B cell (primary cell): ENCODE data around the gene DOCK1. TPM values are rescaled to one million over a fixed set of nuclear protein-coding genes. Genes with fewer than 3 reads are reported as not detected.

ENCODE experiments used
- ATAC-seq: fragments of 200-7000 bp; cut with Tn5 transposase; one replicate; pipeline ENCODE4 v1.10.0; 2021; ENCODE audit warnings: low read depth, mild to moderate bottlenecking, moderate number of reproducible peaks, moderate library complexity
- CTCF ChIA-PET: fragments of 350-600 bp; sonication (Branson Sonifier 250); formaldehyde crosslinking; loops from one replicate; lab custom pipeline; 2021; ENCODE audit warnings: antibody characterized with exemption, inconsistent platforms; lab: Charles Lee
- POLR2A ChIA-PET: fragments of 350-600 bp; sonication (Branson Sonifier 250); formaldehyde crosslinking; loops from one replicate; lab custom pipeline; 2021; ENCODE audit warnings: antibody characterized with exemption; lab: Charles Lee
- DNase-seq: peaks from one replicate; pipeline ENCODE4 v3.0.0; 2013
- H2AFZ ChIP-seq: 2 replicates; pipeline ENCODE4 v1.6.1; 2012; ENCODE audit warnings: mild to moderate bottlenecking, low read depth, low read length; ENCODE audit not compliant: insufficient read depth, poor library complexity, severe bottlenecking
- H3K27ac ChIP-seq, 2 donors: 1 replicate in 1 of 2; 2 replicates in 1 of 2; pipeline ENCODE4 v1.5.1; 2012 to 2013; ENCODE audit warnings: low read length in 2 of 2, mild to moderate bottlenecking in 2 of 2, moderate library complexity in 1 of 2
- H3K27me3 ChIP-seq, 4 experiments: fragments of 200-600 bp in 1 of 4; sonication (generic) in 1 of 4; replicated peaks in 1 of 4; 1 replicate in 2 of 4; 2 replicates in 2 of 4; pipeline versions ENCODE4 v1.6.1 to v1.7.0; 2013 to 2016; ENCODE audit warnings: low read length in 3 of 4, mild to moderate bottlenecking in 2 of 4, mixed read lengths in 1 of 4, moderate library complexity in 1 of 4; ENCODE audit not compliant: insufficient read depth in 4 of 4, control insufficient read depth in 3 of 4; ENCODE audit errors: control extremely low read depth in 1 of 4
- H3K36me3 ChIP-seq, 2 experiments: replicated peaks in 1 of 2; 1 replicate in 1 of 2; 2 replicates in 1 of 2; pipeline versions ENCODE4 v1.6.1 to v1.7.1; 2013; ENCODE audit warnings: low read length in 1 of 2; ENCODE audit not compliant: insufficient read depth in 2 of 2, control insufficient read depth in 1 of 2; ENCODE audit errors: control extremely low read depth in 1 of 2, extremely low read depth in 1 of 2
- H3K4me1 ChIP-seq, 2 donors: fragments of 200-600 bp in 1 of 2; sonication (generic) in 1 of 2; 1 replicate in 1 of 2; 2 replicates in 1 of 2; pipeline versions ENCODE4 v1.5.1 to v1.6.1; 2013 to 2017; ENCODE audit warnings: low read length in 2 of 2; ENCODE audit not compliant: control insufficient read depth in 2 of 2, insufficient read depth in 2 of 2
- H3K4me2 ChIP-seq: replicated peaks from 2 replicates; pipeline ENCODE3; 2012; ENCODE audit warnings: mild to moderate bottlenecking, low read depth, low read length; ENCODE audit not compliant: poor library complexity, severe bottlenecking
- H3K4me3 ChIP-seq, 5 experiments: fragments of 200-600 bp in 1 of 5; sonication (generic) in 1 of 5; 1 replicate in 3 of 5; 2 replicates in 2 of 5; pipeline versions ENCODE4 v1.5.1 to v1.7.0; 2011 to 2016; ENCODE audit warnings: low read length in 4 of 5, mild to moderate bottlenecking in 4 of 5, low read depth in 2 of 5, control low read depth in 1 of 5, moderate library complexity in 1 of 5; ENCODE audit not compliant: insufficient read depth in 1 of 5; ENCODE audit errors: control extremely low read depth in 1 of 5, extremely low read depth in 1 of 5
- H3K79me2 ChIP-seq: fragments of 200-600 bp; sonication (generic); one replicate; pipeline ENCODE4 v1.6.0; 2016; ENCODE audit warnings: low read length; ENCODE audit not compliant: control insufficient read depth, insufficient read depth
- H3K9ac ChIP-seq: fragments of 200-600 bp; sonication (generic); 2 replicates; pipeline ENCODE4 v1.6.1; 2017; ENCODE audit warnings: mild to moderate bottlenecking, low read length, moderate library complexity
- H3K9me3 ChIP-seq, 3 donors: one replicate each; pipeline versions ENCODE4 v1.6.1 to v1.7.1; 2013; ENCODE audit warnings: low read length in 2 of 3; ENCODE audit not compliant: control insufficient read depth in 2 of 3, insufficient read depth in 1 of 3; ENCODE audit errors: control extremely low read depth in 1 of 3
- H4K20me1 ChIP-seq: 2 replicates; pipeline ENCODE4 v1.6.0; 2012; ENCODE audit warnings: mild to moderate bottlenecking, low read length; ENCODE audit not compliant: insufficient read depth, control insufficient read depth, poor library complexity, severe bottlenecking
- H3K27ac Mint-ChIP-seq: one replicate; pipeline ENCODE4 v1.8.0; 2021; ENCODE audit warnings: mixed read lengths
- H3K27me3 Mint-ChIP-seq: one replicate; pipeline ENCODE4 v1.8.0; 2021; ENCODE audit warnings: mixed read lengths
- H3K4me1 Mint-ChIP-seq: one replicate; pipeline ENCODE4 v1.8.0; 2021; ENCODE audit warnings: mixed read lengths
- H3K4me3 Mint-ChIP-seq: one replicate; pipeline ENCODE4 v1.8.0; 2021; ENCODE audit warnings: mixed read lengths
- H3K9me3 Mint-ChIP-seq: one replicate; pipeline ENCODE4 v1.8.0; 2022; ENCODE audit warnings: mixed read lengths; ENCODE audit not compliant: insufficient read depth
- EZH2 ChIP-seq: IDR thresholded peaks from 2 replicates; pipeline ENCODE4 v1.6.1; 2012; ENCODE audit warnings: borderline replicate concordance, low read depth, mild to moderate bottlenecking, moderate library complexity, low read length; ENCODE audit not compliant: insufficient read depth, poor library complexity, severe bottlenecking
- WGBS: methylation state at CpG from one replicate; pipeline ENCODE4 v1.1.5; 2013; ENCODE audit warnings: missing lambda C conversion rate; ENCODE audit not compliant: insufficient coverage; 5-methylcytosine and 5-hydroxymethylcytosine counted together
- intact Hi-C: fragments of 100-400 bp; cut with micrococcal nuclease; formaldehyde crosslinking; loops from one replicate; pipeline ENCODE4 v1.10.0; 2022
- polyA plus RNA-seq: library from polyadenylated mRNA; depleted of rRNA; stranded (reverse); fragments of >200 nt; gene quantifications from 2 replicates; pipeline ENCODE4 v1.2.3, GENCODE V29; 2012
- total RNA-seq, 2 donors: library from RNA; stranded (reverse); fragments of 120-200 nt in 1 of 2; gene quantifications; 1 replicate in 1 of 2; 2 replicates in 1 of 2; pipeline versions ENCODE4 v1.2.3 to v1.2.4, GENCODE V29; 2013 to 2022
- TF ChIP-seq, protein P1 (sequence below): fragments of 200-600 bp; IDR thresholded peaks from one replicate; pipeline ENCODE4 v1.8.0; 2022; ENCODE audit warnings: antibody characterized with exemption, mild to moderate bottlenecking

DOCK1 gene
- total and polyA plus RNA-seq, 2 donors (not counting 1 experiment from before 2014, with no cell fraction given) = not detected

DNA sequence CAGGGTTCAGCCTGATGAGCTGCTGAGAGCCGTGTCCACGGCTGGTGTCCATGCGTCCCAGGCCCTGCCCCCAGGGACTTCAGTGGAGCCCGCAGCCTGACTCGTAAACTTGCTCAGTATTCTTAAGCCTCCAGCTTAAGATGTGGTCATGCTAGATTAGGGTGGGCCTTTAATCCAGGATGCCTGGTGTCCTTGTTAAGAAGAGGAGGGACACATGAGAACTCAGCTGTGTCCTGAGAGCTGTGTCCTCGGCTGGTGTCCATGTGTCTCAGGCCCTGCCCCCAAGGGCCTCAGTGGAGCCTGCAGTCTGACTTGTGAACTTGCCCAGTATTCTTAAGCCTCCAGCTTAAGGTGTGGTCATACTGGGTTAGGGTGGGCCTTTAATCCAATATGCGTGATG, 23.0 kb downstream of the DOCK1 start:
- H3K4me1 Mint-ChIP-seq = no peaks in the 10 kb centered on the region
- Histone ChIP-seq H3K79me2 (no peaks in the 10 kb centered on the region), H3K27me3 (no peaks in the 10 kb centered on the region), H3K4me1 (no peaks in the 10 kb centered on the region), H2AFZ (no peak overlapping the region), H3K27ac (no peak overlapping the region), H4K20me1 (no peaks in the 10 kb centered on the region), H3K9me3 (no peaks in the 10 kb centered on the region), H3K4me3 (no peak overlapping the region), H3K36me3 (no peaks in the 10 kb centered on the region), H3K4me2 (no peak overlapping the region), H3K9ac (no peak overlapping the region)
- TF ChIP-seq, protein P1, sequence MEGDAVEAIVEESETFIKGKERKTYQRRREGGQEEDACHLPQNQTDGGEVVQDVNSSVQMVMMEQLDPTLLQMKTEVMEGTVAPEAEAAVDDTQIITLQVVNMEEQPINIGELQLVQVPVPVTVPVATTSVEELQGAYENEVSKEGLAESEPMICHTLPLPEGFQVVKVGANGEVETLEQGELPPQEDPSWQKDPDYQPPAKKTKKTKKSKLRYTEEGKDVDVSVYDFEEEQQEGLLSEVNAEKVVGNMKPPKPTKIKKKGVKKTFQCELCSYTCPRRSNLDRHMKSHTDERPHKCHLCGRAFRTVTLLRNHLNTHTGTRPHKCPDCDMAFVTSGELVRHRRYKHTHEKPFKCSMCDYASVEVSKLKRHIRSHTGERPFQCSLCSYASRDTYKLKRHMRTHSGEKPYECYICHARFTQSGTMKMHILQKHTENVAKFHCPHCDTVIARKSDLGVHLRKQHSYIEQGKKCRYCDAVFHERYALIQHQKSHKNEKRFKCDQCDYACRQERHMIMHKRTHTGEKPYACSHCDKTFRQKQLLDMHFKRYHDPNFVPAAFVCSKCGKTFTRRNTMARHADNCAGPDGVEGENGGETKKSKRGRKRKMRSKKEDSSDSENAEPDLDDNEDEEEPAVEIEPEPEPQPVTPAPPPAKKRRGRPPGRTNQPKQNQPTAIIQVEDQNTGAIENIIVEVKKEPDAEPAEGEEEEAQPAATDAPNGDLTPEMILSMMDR = no peak
- no peak for TF ChIP-seq EZH2
- ChIA-PET POLR2A (no interaction called here), CTCF (no interaction called here)
- no peak for ATAC-seq
- 95% methylated on average over 5 of the region's 7 CpGs for WGBS
- H3K27ac Mint-ChIP-seq = no peak overlapping the region
- no peaks in the 10 kb centered on the region for H3K9me3 Mint-ChIP-seq
- no peak for DNase-seq
- intact Hi-C loops = no loop called here
- no peaks in the 10 kb centered on the region for H3K27me3 Mint-ChIP-seq
- no peak overlapping the region for H3K4me3 Mint-ChIP-seq

DNA sequence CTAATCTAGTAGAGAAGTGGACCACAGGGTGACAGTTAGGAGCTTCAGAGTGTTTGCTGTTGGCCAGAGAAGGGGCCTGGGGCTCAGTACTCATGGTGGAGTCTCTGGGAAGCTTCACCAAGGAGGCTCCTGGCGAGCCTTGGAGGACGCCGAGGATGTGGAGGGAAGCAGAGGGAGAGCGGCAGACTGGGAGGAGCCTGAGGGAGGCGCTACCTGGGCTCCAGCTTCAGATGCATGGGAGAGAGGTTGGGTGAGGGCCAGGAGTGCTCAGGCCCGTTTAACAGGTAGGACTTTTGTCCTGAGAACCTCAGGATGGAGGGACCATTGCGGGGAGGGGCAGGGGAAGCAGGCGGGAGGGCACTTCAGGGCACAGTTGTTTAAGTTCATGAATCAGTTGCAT, 24.2 kb downstream of the DOCK1 start:
- no peaks in the 10 kb centered on the region for H3K79me2 ChIP-seq
- H3K27me3 ChIP-seq = no peaks in the 10 kb centered on the region
- H3K4me1 ChIP-seq = no peaks in the 10 kb centered on the region
- H4K20me1 ChIP-seq = no peaks in the 10 kb centered on the region
- ATAC-seq (no peak), DNase-seq (no peak)
- no peaks in the 10 kb centered on the region for H3K36me3 ChIP-seq
- no peak overlapping the region for H2AFZ ChIP-seq
- intact Hi-C loops = no loop called here
- H3K27ac ChIP-seq = no peak overlapping the region
- CTCF ChIA-PET = no interaction called here
- H3K9me3 ChIP-seq = no peaks in the 10 kb centered on the region
- whole genome bisulfite sequencing = 90% methylated on average over 8 of the region's 8 CpGs
- H3K9ac ChIP-seq = no peak overlapping the region
- H3K9me3 Mint-ChIP-seq = no peaks in the 10 kb centered on the region
- no peaks in the 10 kb centered on the region for H3K4me1 Mint-ChIP-seq
- POLR2A ChIA-PET = no interaction called here
- H3K27ac Mint-ChIP-seq = no peak overlapping the region
- TF ChIP-seq, protein P1 = no peak
- TF ChIP-seq EZH2 = no peak
- H3K4me3 Mint-ChIP-seq = no peak overlapping the region
- no peak overlapping the region for H3K4me3 ChIP-seq
- no peak overlapping the region for H3K4me2 ChIP-seq
- no peaks in the 10 kb centered on the region for H3K27me3 Mint-ChIP-seq
